HG03108 (cell line): ENCODE data around the gene CDC7.

Source experiments
- ATAC-seq: cut with Tn5 transposase; IDR thresholded peaks from one replicate; pipeline ENCODE4 v1.9.1; 2021; ENCODE audit warnings: moderate library complexity; ENCODE audit not compliant: unreplicated experiment

The CDC7 gene

GRCh38 chr1:91546301-91546581, 45.6 kb downstream of the CDC7 start:
- no peak for ATAC-seq

- ATAC-seq = no peak
Observed at GRCh38 chr1:91546876-91547275, 46.2 kb downstream of the CDC7 start.

GRCh38 chr1:91548376-91549040, 47.9 kb downstream of the CDC7 start:
- ATAC-seq = no peak

GRCh38 chr1:91549041-91549735, 48.5 kb downstream of the CDC7 start:
- ATAC-seq = no peak

GRCh38 chr1:91550961-91551360, 50.3 kb downstream of the CDC7 start:
- no peak for ATAC-seq

GRCh38 chr1:91552091-91552490, 51.4 kb downstream of the CDC7 start:
- no peak for ATAC-seq

- ATAC-seq = no peak
Observed at GRCh38 chr1:91552596-91552995, 51.9 kb downstream of the CDC7 start.

- no peak for ATAC-seq
Observed at GRCh38 chr1:91553177-91553591, 52.5 kb downstream of the CDC7 start.

GRCh38 chr1:91555074-91555730, 54.6 kb downstream of the CDC7 start:
- no peak for ATAC-seq

- ATAC-seq = no peak
Observed at GRCh38 chr1:91555821-91556531, 55.3 kb downstream of the CDC7 start.

GRCh38 chr1:91556556-91556955, 55.9 kb downstream of the CDC7 start:
- no peak for ATAC-seq

- no peak for ATAC-seq
Observed at GRCh38 chr1:91557039-91557690, 56.5 kb downstream of the CDC7 start.

- no peak for ATAC-seq
Observed at GRCh38 chr1:91557826-91558225, 57.2 kb downstream of the CDC7 start.

GRCh38 chr1:91559046-91559750, 58.5 kb downstream of the CDC7 start:
- ATAC-seq = no peak

GRCh38 chr1:91559838-91560565, 59.4 kb downstream of the CDC7 start:
- no peak for ATAC-seq

GRCh38 chr1:91564888-91565701, 64.4 kb downstream of the CDC7 start:
- no peak for ATAC-seq

GRCh38 chr1:91567583-91567982, 66.9 kb downstream of the CDC7 start:
- ATAC-seq = no peak

- ATAC-seq = no peak
Observed at GRCh38 chr1:91568261-91568660, 67.6 kb downstream of the CDC7 start.
